Tibial artery (tissue), 4 donors: ENCODE results near the gene FTHL17.

Source experiments
- DNase-seq, 2 donors: peaks; one replicate each; pipeline ENCODE4 v3.0.0-alpha.2; 2019
- H3K27ac ChIP-seq, 2 donors: fragments of 200-600 bp; sonication (generic) in 1 of 2; 1 replicate in 1 of 2; 2 replicates in 1 of 2; pipeline ENCODE4 v1.5.1; 2018 to 2019; ENCODE audit warnings: mild to moderate bottlenecking in 1 of 2
- H3K27me3 ChIP-seq, 2 donors: fragments of 200-600 bp; sonication (generic) in 1 of 2; one replicate each; pipeline versions ENCODE4 v1.5.1 to v1.6.0; 2016 to 2019
- H3K36me3 ChIP-seq, 3 donors: fragments of 200-600 bp; sonication (generic) in 2 of 3; one replicate each; pipeline ENCODE4 v1.5.1; 2016 to 2019; ENCODE audit warnings: mild to moderate bottlenecking in 2 of 3
- H3K4me1 ChIP-seq, 4 donors: fragments of 200-600 bp; sonication (generic) in 2 of 4; 1 replicate in 3 of 4; 2 replicates in 1 of 4; pipeline ENCODE4 v1.5.1; 2016 to 2019
- H3K4me3 ChIP-seq, 2 donors: fragments of 200-600 bp; sonication (generic) in 1 of 2; 1 replicate in 1 of 2; 2 replicates in 1 of 2; pipeline ENCODE4 v1.5.1; 2018 to 2019; ENCODE audit warnings: mild to moderate bottlenecking in 2 of 2
- H3K9me3 ChIP-seq, 3 donors: fragments of 200-600 bp; sonication (generic) in 1 of 3; one replicate each; pipeline ENCODE4 v1.5.1; 2016 to 2019
- intact Hi-C: fragments of 100-400 bp; cut with DNase I; formaldehyde crosslinking; loops from one replicate; pipeline ENCODE4 v1.15.0; 2023; ENCODE audit warnings: low total_unique reads
- TF ChIP-seq, protein P1 (sequence below), 2 experiments: fragments of 200-600 bp in 1 of 2; fragments of 450-650 bp in 1 of 2; IDR thresholded peaks; one replicate each; pipeline ENCODE4 v1.5.1; 2017 to 2019; ENCODE audit warnings: antibody characterized with exemption in 2 of 2, mild to moderate bottlenecking in 1 of 2, moderate library complexity in 1 of 2

FTHL17 gene

DNA sequence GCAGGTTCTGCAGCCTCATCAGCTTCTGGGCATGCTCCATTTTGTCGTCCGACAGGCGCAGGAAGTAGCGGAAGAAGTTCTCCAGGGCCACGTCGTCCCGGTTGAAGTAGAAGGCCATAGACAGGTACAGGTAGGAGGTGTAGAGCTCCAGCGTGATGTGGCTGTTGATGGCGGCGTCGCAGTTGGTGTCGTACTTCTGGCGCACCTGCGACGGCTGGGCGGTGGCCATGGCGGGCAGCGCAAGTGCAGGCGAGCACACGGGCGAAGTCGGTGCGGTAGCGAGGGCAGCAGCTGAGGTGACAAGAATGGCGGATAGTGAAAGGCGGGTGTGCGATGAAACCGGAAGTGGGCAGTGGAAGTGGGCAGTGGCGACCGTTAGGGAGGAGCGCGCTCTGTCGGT, at the start of gene FTHL17:
FTHL17 (minus strand) TSS at position 317 of the 400 bp plus-strand sequence; CDS start at position 229, 88 bp downstream.
- Histone ChIP-seq H3K36me3 (no peaks in the 10 kb centered on the region), H3K4me1 (no peaks in the 10 kb centered on the region), H3K9me3 (peaks cover 0 to 12% (median 0%) of the 10 kb centered on the region in 3 donors), H3K4me3 (no peak within 1 kb of the TSS), H3K27ac (no peak within 1 kb of the TSS), H3K27me3 (no peaks in the 10 kb centered on the region)
- TF ChIP-seq, protein P1, sequence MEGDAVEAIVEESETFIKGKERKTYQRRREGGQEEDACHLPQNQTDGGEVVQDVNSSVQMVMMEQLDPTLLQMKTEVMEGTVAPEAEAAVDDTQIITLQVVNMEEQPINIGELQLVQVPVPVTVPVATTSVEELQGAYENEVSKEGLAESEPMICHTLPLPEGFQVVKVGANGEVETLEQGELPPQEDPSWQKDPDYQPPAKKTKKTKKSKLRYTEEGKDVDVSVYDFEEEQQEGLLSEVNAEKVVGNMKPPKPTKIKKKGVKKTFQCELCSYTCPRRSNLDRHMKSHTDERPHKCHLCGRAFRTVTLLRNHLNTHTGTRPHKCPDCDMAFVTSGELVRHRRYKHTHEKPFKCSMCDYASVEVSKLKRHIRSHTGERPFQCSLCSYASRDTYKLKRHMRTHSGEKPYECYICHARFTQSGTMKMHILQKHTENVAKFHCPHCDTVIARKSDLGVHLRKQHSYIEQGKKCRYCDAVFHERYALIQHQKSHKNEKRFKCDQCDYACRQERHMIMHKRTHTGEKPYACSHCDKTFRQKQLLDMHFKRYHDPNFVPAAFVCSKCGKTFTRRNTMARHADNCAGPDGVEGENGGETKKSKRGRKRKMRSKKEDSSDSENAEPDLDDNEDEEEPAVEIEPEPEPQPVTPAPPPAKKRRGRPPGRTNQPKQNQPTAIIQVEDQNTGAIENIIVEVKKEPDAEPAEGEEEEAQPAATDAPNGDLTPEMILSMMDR (IDR thresholded peaks at IDR 0.05) = no peak
- DNase-seq = no peak
- intact Hi-C loops = no loop called here

DNA sequence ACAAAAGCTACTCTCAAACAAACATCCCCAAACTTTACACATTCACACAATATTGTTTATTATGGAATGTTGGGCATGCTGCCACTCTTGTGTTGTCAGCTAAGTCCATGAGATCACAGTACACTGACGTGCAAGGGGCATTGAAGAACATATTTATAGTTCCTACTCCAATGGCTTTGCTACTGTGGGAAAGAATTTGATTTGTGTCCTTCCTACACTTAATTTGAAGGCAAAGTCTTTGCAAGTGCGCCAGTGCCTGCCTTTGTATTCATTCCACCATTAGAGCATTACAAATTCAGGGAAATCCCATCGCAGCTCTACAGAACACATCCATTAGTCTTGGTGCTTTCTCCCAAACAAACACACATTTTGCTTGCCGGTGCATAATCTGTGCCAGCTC, 45.4 kb upstream of the FTHL17 start:
- TF ChIP-seq, protein P1 (IDR thresholded peaks at IDR 0.05) = no peak
- Histone ChIP-seq H3K36me3 (no peaks in the 10 kb centered on the region), H3K9me3 (no peaks in the 10 kb centered on the region), H3K4me1 (peaks cover 0 to 7% (median 3%) of the 10 kb centered on the region in 4 donors), H3K27me3 (no peaks in the 10 kb centered on the region), H3K4me3 (no peak overlapping the region), H3K27ac (no peak overlapping the region)
- intact Hi-C loops = no loop called here
- no peak for DNase-seq

DNA sequence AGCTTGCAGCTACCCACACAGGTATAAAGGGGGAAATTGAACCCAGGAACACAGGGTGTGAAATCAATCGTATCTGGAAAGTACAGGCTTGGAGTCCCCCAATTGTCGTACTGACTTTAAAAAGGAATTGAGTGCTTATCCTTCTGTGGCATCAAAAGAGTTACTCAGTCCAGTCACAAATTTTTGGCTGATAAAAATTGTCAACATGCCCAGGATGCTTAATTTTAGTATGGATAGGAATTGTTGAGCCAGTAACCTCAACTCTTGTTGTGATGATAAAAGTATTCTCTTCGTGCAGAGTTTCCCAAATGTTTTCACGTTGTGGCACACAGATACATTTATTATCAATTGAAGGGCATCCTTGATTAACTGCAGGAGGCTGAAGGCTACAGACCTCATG, 43.6 kb upstream of the FTHL17 start:
- no peak overlapping the region for H3K4me3 ChIP-seq
- no peaks in the 10 kb centered on the region for H3K9me3 ChIP-seq
- no peak for DNase-seq
- TF ChIP-seq, protein P1 (IDR thresholded peaks at IDR 0.05) = no peak
- H3K27ac ChIP-seq = no peak overlapping the region
- intact Hi-C loops = no loop called here
- H3K27me3 ChIP-seq = no peaks in the 10 kb centered on the region
- no peaks in the 10 kb centered on the region for H3K36me3 ChIP-seq
- peaks cover 0 to 7% (median 3%) of the 10 kb centered on the region in 4 donors for H3K4me1 ChIP-seq

DNA sequence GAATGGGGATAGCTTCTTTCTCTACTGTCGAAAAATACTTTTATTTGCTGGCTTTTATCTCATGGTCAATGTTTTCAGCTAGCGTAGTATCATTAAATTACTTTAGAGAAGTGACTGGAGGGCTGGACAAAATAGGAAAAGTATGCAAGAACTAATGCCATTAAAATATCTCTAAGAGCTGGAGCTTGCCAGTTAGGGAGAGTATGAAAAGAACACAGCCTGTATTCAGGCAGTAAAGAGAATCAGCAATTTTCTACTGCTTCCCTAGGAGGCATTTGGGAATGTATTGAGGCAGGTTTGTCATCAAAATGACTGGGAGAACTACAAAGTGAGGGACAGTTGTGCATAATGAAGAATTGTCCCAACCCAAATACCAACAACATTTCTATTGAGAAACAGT, 43.0 kb upstream of the FTHL17 start:
- H3K27ac ChIP-seq = no peak overlapping the region
- no peak for DNase-seq

DNA sequence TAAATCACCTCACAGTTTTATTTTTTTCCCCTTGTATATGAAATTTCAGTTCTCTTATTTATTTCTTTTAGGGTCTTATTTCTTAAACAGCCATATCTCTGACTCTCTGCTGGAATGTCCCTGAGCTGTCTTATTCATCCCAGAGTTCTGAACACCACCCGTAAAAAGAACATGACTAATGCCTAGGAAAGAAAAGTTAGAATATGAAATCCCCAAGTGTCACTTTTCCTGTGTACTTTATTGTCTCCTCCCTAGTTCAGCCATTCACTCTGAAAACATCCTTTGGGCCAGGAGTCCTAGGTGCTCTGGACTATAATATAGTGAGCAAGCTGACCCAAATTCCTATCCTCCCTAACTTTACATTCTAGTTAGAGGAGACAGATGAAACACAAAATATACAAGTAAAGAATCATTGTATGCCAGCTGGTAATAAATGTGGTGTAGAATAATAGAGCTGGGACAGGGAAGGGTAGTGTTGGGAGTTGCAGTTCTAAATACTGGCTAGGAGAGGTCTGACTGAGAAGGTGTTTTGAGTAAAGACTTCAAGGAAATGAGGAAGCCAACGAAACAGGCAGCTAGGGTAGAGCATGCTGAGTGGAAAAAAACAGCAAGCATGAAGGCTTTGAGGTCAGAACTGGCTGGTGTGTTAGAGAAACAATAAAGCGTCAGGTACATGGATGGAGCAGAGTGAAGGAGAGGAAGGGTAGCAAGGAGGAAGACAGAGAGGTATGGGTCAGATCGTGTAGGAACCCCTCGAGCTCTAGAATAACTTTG, 40.6 kb upstream of the FTHL17 start:
- no peak for DNase-seq
- H3K4me3 ChIP-seq = no peak overlapping the region
- H3K4me1 ChIP-seq = peaks cover 0 to 7% (median 3%) of the 10 kb centered on the region in 4 donors
- H3K36me3 ChIP-seq = no peaks in the 10 kb centered on the region
- no peaks in the 10 kb centered on the region for H3K9me3 ChIP-seq
- H3K27ac ChIP-seq = no peak overlapping the region
- intact Hi-C loops = no loop called here
- TF ChIP-seq, protein P1 (IDR thresholded peaks at IDR 0.05) = no peak
- H3K27me3 ChIP-seq = no peaks in the 10 kb centered on the region

More for the DNA sequence above, 43.0 kb upstream of the FTHL17 start:
- Histone ChIP-seq H3K9me3 (no peaks in the 10 kb centered on the region), H3K27me3 (no peaks in the 10 kb centered on the region), H3K4me1 (peaks cover 0 to 7% (median 3%) of the 10 kb centered on the region in 4 donors), H3K36me3 (no peaks in the 10 kb centered on the region), H3K4me3 (no peak overlapping the region)
- TF ChIP-seq, protein P1 (IDR thresholded peaks at IDR 0.05) = no peak
- intact Hi-C loops = no loop called here
